H1 (cell line): ENCODE data around the gene MYH9. TPM values are rescaled to one million over a fixed set of nuclear protein-coding genes. Genes with fewer than 3 reads are reported as not detected.
"Not testable (repeated sequence)": the region's sequence is repeated elsewhere in the genome, so short reads cannot be mapped to it uniquely, and the experiment has no call there.

Source experiments
- CTCF ChIA-PET: fragments of 300-600 bp; sonication (Branson Sonifier 250); formaldehyde crosslinking; loops from one replicate; lab custom pipeline; 2021; ENCODE audit not compliant: partially characterized antibody; lab: Charles Lee
- POLR2A ChIA-PET: fragments of 300-600 bp; sonication (Branson Sonifier 250); formaldehyde crosslinking; loops from one replicate; lab custom pipeline; 2021; ENCODE audit warnings: inconsistent platforms; ENCODE audit not compliant: partially characterized antibody; lab: Charles Lee
- DNase-seq, 2 experiments: peaks; one replicate each; pipeline versions ENCODE4 v3.0.0 to v3.0.0-alpha.2; 2010 to 2022; ENCODE audit warnings: low spot score in 2 of 2, low read depth in 1 of 2, mixed read lengths in 1 of 2
- FAIRE-seq: peaks from 2 replicates; lab custom pipeline; 2011; peaks lifted over from hg19 to GRCh38; lab: Jason Lieb, UNC
- H2AFZ ChIP-seq: 2 replicates; pipeline ENCODE4 v1.8.1; 2012; ENCODE audit warnings: low read length, inconsistent platforms
- H2AK5ac ChIP-seq: 2 replicates; pipeline ENCODE4 v1.6.1; 2013; ENCODE audit warnings: low read depth, low read length
- H2BK120ac ChIP-seq: replicated peaks from 2 replicates; pipeline ENCODE3; 2013; ENCODE audit warnings: low read depth, low read length, inconsistent platforms
- H2BK12ac ChIP-seq: 2 replicates; pipeline ENCODE4 v1.6.1; 2013; ENCODE audit warnings: low read depth, low read length
- H2BK15ac ChIP-seq: 2 replicates; pipeline ENCODE4 v1.6.1; 2013; ENCODE audit warnings: low read length
- H2BK20ac ChIP-seq: 2 replicates; pipeline ENCODE4 v1.6.1; 2013; ENCODE audit warnings: low read length
- H2BK5ac ChIP-seq: 2 replicates; pipeline ENCODE4 v1.6.1; 2013; ENCODE audit warnings: low read depth, low read length
- H3K14ac ChIP-seq: 2 replicates; pipeline ENCODE4 v1.6.1; 2013; ENCODE audit warnings: inconsistent platforms; ENCODE audit not compliant: insufficient read length
- H3K18ac ChIP-seq: 2 replicates; pipeline ENCODE4 v1.6.1; 2013; ENCODE audit warnings: low read length; ENCODE audit errors: extremely low read depth
- H3K23ac ChIP-seq: 2 replicates; pipeline ENCODE4 v1.6.1; 2013; ENCODE audit warnings: inconsistent platforms; ENCODE audit not compliant: insufficient read length
- H3K23me2 ChIP-seq: 2 replicates; pipeline ENCODE4 v1.6.1; 2013; ENCODE audit warnings: low read depth, low read length
- H3K27ac ChIP-seq: 2 replicates; pipeline ENCODE4 v1.6.1; 2011; ENCODE audit warnings: low read depth, low read length, inconsistent platforms
- H3K27me3 ChIP-seq, 4 experiments: replicated peaks in 1 of 4; 1 replicate in 1 of 4; 2 replicates in 3 of 4; pipeline versions ENCODE4 v1.6.1 to v1.8.1; 2011 to 2013; ENCODE audit warnings: low read length in 3 of 4, mild to moderate bottlenecking in 3 of 4, inconsistent platforms in 2 of 4, mixed read lengths in 2 of 4, moderate library complexity in 1 of 4; ENCODE audit not compliant: control insufficient read depth in 3 of 4, insufficient read depth in 3 of 4; ENCODE audit errors: extremely low read depth in 1 of 4
- H3K36me3 ChIP-seq, 4 experiments: 2 replicates each; pipeline versions ENCODE4 v1.6.1 to v1.8.1; 2011 to 2013; ENCODE audit warnings: mild to moderate bottlenecking in 4 of 4, low read length in 3 of 4, moderate library complexity in 2 of 4, control low read depth in 1 of 4, inconsistent platforms in 1 of 4; ENCODE audit not compliant: insufficient read depth in 4 of 4, control insufficient read depth in 2 of 4
- H3K4ac ChIP-seq: replicated peaks from 2 replicates; pipeline ENCODE3; 2013; ENCODE audit warnings: low read length, low read depth, mixed read lengths, inconsistent platforms; ENCODE audit not compliant: insufficient read length
- H3K4me1 ChIP-seq, 4 experiments: replicated peaks in 1 of 4; 1 replicate in 1 of 4; 2 replicates in 3 of 4; pipeline versions ENCODE4 v1.6.1 to v1.8.1; 2011 to 2013; ENCODE audit warnings: low read length in 3 of 4, inconsistent platforms in 2 of 4, mixed read lengths in 1 of 4; ENCODE audit not compliant: insufficient read depth in 4 of 4, control insufficient read depth in 3 of 4
- H3K4me2 ChIP-seq, 2 experiments: 2 replicates each; pipeline versions ENCODE4 v1.6.1 to v1.8.1; 2011 to 2013; ENCODE audit warnings: low read depth in 2 of 2, low read length in 2 of 2, control low read depth in 1 of 2, inconsistent platforms in 1 of 2, mild to moderate bottlenecking in 1 of 2; ENCODE audit not compliant: insufficient read depth in 1 of 2
- H3K4me3 ChIP-seq, 4 experiments: fragments of 200-600, 300-600 bp in 1 of 4; sonication (generic), shearing (Covaris generic), sonication (Bioruptor Twin) in 1 of 4; 2 replicates each; pipeline versions ENCODE4 v1.5.1 to v1.8.1; 2011 to 2016; ENCODE audit warnings: low read length in 4 of 4, low read depth in 3 of 4, control low read depth in 2 of 4, inconsistent platforms in 2 of 4, mild to moderate bottlenecking in 2 of 4, mixed read lengths in 1 of 4, moderate library complexity in 1 of 4; ENCODE audit not compliant: insufficient read depth in 2 of 4; ENCODE audit errors: extremely low read depth in 1 of 4
- H3K56ac ChIP-seq: replicated peaks from 2 replicates; pipeline ENCODE3; 2013; ENCODE audit warnings: low read depth, mild to moderate bottlenecking, mixed read lengths, low read length, inconsistent platforms; ENCODE audit not compliant: insufficient read length
- H3K79me1 ChIP-seq: 2 replicates; pipeline ENCODE4 v1.6.1; 2013; ENCODE audit warnings: low read depth, low read length, control low read depth
- H3K79me2 ChIP-seq, 2 experiments: 2 replicates each; pipeline versions ENCODE4 v1.6.1 to v1.8.1; 2012 to 2013; ENCODE audit warnings: low read length in 2 of 2, mild to moderate bottlenecking in 2 of 2, inconsistent platforms in 1 of 2; ENCODE audit not compliant: insufficient read depth in 2 of 2, control insufficient read depth in 1 of 2
- H3K9ac ChIP-seq, 4 experiments: replicated peaks in 1 of 4; 1 replicate in 1 of 4; 2 replicates in 3 of 4; pipeline versions ENCODE4 v1.6.1 to v1.8.1; 2011 to 2013; ENCODE audit warnings: low read depth in 3 of 4, low read length in 3 of 4, control low read depth in 2 of 4, mild to moderate bottlenecking in 2 of 4, moderate library complexity in 2 of 4, inconsistent platforms in 1 of 4; ENCODE audit errors: extremely low read depth in 1 of 4
- H3K9me3 ChIP-seq, 2 experiments: 2 replicates each; pipeline versions ENCODE4 v1.6.1 to v1.8.1; 2012 to 2013; ENCODE audit warnings: mild to moderate bottlenecking in 2 of 2, moderate library complexity in 2 of 2, control low read depth in 1 of 2, inconsistent platforms in 1 of 2, low read depth in 1 of 2, low read length in 1 of 2, mixed read lengths in 1 of 2; ENCODE audit not compliant: insufficient read depth in 2 of 2
- H4K20me1 ChIP-seq, 2 experiments: replicated peaks in 1 of 2; 2 replicates each; pipeline versions ENCODE3 to v1.8.1; 2011 to 2013; ENCODE audit warnings: inconsistent platforms in 2 of 2, low read length in 2 of 2, mild to moderate bottlenecking in 1 of 2; ENCODE audit not compliant: insufficient read depth in 2 of 2, control insufficient read depth in 1 of 2
- H4K5ac ChIP-seq: 2 replicates; pipeline ENCODE4 v1.6.1; 2013; ENCODE audit warnings: low read length, low read depth, mixed read lengths, inconsistent platforms; ENCODE audit not compliant: insufficient read length
- H4K8ac ChIP-seq: 2 replicates; pipeline ENCODE4 v1.8.0; 2013; ENCODE audit warnings: mild to moderate bottlenecking, moderate library complexity, low read length, inconsistent platforms; ENCODE audit not compliant: insufficient read depth; ENCODE audit errors: extremely low read depth
- H4K91ac ChIP-seq: replicated peaks from 2 replicates; pipeline ENCODE3; 2013; ENCODE audit warnings: low read length, mixed read lengths, inconsistent platforms; ENCODE audit not compliant: insufficient read length
- WGBS, 2 experiments: shearing (Covaris generic) in 1 of 2; methylation state at CpG; one replicate each; pipeline versions ENCODE4 v1.1.6 to v1.1.7; 2013 to 2015; ENCODE audit warnings: low lambda C conversion rate in 2 of 2, mixed read lengths in 2 of 2, inconsistent platforms in 1 of 2, low coverage in 1 of 2, missing lambda C conversion rate in 1 of 2; ENCODE audit not compliant: insufficient replicate concordance in 2 of 2, insufficient coverage in 1 of 2, insufficient read length in 1 of 2; ENCODE audit errors: extremely low coverage in 1 of 2, missing lambda C conversion rate in 1 of 2; 5-methylcytosine and 5-hydroxymethylcytosine counted together
- polyA plus RNA-seq, 7 experiments: library from polyadenylated mRNA; depleted of rRNA in 3 of 7; stranded (reverse) in 5 of 7; unstranded in 2 of 7; fragments of >200 nt in 5 of 7; fragments of 200-250 nt in 2 of 7; gene quantifications; 1 replicate in 5 of 7; 2 replicates in 1 of 7; 4 replicates in 1 of 7; pipeline versions ENCODE4 v1.2.1 to v1.2.3, GENCODE V29; 2011 to 2013; ENCODE audit warnings: missing spikeins in 2 of 7, mixed read lengths in 2 of 7
- total RNA-seq: library from RNA; stranded (reverse); fragmentation: NEBNext Ultra II Directional; extraction: Animal tissue kit (Norgen Biotek cat#: 25700); gene quantifications from 2 replicates; pipeline ENCODE4 v1.2.1, GENCODE V29; 2021

The MYH9 gene
- total and polyA plus RNA-seq, 2 of the 8 experiments (the other 6 are each of a cell fraction or from before 2014, with no cell fraction given), result 24.9 to 322 TPM

DNA sequence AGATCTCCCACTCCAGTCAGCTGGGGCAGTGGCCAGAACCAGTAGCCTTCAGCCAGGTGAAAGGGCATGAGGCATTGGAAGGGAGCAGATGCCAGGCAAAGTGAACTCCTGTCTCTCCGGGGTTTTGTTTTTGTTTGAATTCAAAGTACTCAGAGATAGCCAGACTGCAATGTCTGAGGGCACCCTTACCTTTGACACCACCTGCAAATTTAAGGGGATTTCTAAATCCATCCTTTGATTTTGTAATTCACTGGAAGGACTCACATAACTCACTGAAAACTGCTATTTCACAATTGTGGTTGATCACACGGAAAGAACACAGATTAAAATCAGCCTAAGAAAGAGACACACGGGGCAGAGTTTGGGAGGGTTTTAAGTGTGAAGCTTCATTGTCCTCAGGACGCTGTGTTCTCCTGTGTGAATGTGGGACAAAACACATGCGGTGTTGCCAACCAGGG is 124.5 kb downstream of the MYH9 start:
- H4K20me1 ChIP-seq, H3K79me1 ChIP-seq, H3K9me3 ChIP-seq, H4K8ac ChIP-seq, H3K4ac ChIP-seq, H3K79me2 ChIP-seq, H2BK20ac ChIP-seq, H2BK12ac ChIP-seq, H3K23me2 ChIP-seq, DNase-seq, POLR2A ChIA-PET, H2BK120ac ChIP-seq, FAIRE-seq, H4K5ac ChIP-seq, H3K23ac ChIP-seq, H2AFZ ChIP-seq, H3K27ac ChIP-seq, H2BK5ac ChIP-seq, H3K9ac ChIP-seq, H3K4me2 ChIP-seq, H3K14ac ChIP-seq, H3K27me3 ChIP-seq, H3K4me3 ChIP-seq, H4K91ac ChIP-seq, H2BK15ac ChIP-seq, H3K56ac ChIP-seq, H3K36me3 ChIP-seq, H2AK5ac ChIP-seq, H3K18ac ChIP-seq: not testable (repeated sequence)
- CTCF ChIA-PET, result interaction anchor here (0.6 to 3.9 kb wide), 5 partner anchors 12 to 615 kb away, joined by 3 to 16 read pairs (median 4); partner anchors contain the start of gene APOL2
- peaks cover 7 to 12% (median 10%) of the 10 kb centered on the region in 4 experiments for H3K4me1 ChIP-seq
- WGBS, 2 experiments, result 66% methylated on average over 5 of the region's 5 CpGs; no CpG with 5 or more reads in 1 of the 2 experiments

DNA sequence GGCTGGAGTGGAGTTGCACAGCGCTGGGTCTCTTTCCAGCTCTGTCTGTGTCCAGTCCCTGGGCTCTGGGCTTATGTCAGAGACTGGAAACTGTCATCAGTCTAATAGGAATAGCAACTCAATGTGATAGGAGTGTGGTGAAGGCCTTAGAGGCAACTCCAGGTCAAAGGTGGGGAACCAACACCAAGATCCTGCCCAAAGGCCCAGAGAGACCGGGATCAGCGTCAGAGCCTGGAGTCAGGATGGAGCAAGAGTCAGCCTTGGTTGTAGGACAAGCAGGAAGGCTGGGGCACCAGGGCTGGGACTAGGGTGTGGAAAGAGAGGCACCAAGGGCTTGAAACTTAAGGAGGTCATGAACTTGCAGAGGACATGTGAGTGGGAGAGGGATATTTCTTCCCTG is 125.5 kb downstream of the MYH9 start:
- H3K79me2 ChIP-seq, H3K4me2 ChIP-seq, H3K56ac ChIP-seq, H2AK5ac ChIP-seq, H3K23me2 ChIP-seq, FAIRE-seq, H3K23ac ChIP-seq, H3K36me3 ChIP-seq, H2BK20ac ChIP-seq, H4K20me1 ChIP-seq, H2BK120ac ChIP-seq, H2BK5ac ChIP-seq, H3K27me3 ChIP-seq, H3K4me3 ChIP-seq, H4K5ac ChIP-seq, H3K14ac ChIP-seq, H2AFZ ChIP-seq, H2BK15ac ChIP-seq, H3K9ac ChIP-seq, H3K4ac ChIP-seq, H3K9me3 ChIP-seq, H3K18ac ChIP-seq, DNase-seq, H3K27ac ChIP-seq, H4K8ac ChIP-seq, H4K91ac ChIP-seq, H2BK12ac ChIP-seq, H3K79me1 ChIP-seq: not testable (repeated sequence)
- peaks cover 7 to 12% (median 10%) of the 10 kb centered on the region in 4 experiments for H3K4me1 ChIP-seq
- CTCF ChIA-PET, result interaction anchor here (0.9 to 3.0 kb wide), 13 partner anchors 9 to 121 kb away, joined by 3 to 11 read pairs (median 6); partner anchors contain the start of genes APOL1, APOL2 and APOL4
- POLR2A ChIA-PET, result interaction anchor here (1.1 kb wide), 1 partner anchor 29 kb away, joined by 3 read pairs; no protein-coding TSS in a partner anchor
- 93% methylated on average over 3 of the region's 3 CpGs; no CpG with 5 or more reads in 1 of the 2 experiments for WGBS, 2 experiments
